ENCODE data around the gene PPP1R11. TPM values are rescaled to one million over a fixed set of nuclear protein-coding genes. Genes with fewer than 3 reads are reported as not detected.

Gene PPP1R11
- total and polyA plus RNA-seq, 9 of the 15 experiments (the other 6 are each of a cell fraction or from before 2014, with no cell fraction given), result 17.8 to 94.8 (median 44.6) TPM

DNA sequence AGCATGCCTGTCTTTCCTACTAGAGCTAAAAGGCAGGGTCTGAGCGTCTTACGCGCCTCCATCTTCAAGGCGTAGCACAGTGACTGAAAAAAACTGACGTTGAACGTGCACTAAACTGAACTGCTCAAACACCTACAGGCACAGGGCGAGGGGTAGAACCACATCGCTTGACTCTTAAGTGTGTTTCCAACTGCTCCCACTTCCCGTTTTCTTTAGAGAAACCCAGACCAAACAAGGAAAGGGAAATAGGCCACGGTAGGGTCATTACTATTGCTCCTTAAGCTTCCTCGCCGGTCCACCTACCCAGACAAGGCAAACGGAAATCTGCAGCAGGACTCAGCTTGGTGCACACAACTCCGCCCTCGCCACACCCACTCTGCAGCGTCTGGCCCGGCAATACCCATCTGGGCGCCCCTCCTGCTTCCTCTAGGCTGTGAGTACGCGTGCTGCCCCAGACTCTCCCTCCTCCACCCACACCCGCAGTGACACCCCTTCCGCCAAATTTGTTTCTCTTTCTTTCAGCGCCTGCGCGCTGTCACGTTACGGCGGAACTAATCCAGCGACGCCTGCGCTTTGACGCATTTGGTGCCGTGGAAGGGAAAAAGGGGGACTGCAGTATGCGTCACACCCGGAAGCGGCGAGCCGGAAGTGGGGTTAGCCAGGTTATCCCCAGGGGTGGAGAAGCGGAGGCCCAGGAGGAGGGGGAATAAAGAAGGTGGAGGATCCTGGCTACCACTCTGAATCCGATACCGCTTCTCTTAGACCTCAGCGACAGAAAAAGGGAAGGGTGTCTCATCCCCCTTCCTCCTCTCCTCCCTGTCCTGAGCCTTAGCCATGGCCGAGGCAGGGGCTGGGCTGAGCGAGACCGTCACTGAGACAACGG lies at the start of gene PPP1R11 (continued):
- TF ChIP-seq, protein P1, sequence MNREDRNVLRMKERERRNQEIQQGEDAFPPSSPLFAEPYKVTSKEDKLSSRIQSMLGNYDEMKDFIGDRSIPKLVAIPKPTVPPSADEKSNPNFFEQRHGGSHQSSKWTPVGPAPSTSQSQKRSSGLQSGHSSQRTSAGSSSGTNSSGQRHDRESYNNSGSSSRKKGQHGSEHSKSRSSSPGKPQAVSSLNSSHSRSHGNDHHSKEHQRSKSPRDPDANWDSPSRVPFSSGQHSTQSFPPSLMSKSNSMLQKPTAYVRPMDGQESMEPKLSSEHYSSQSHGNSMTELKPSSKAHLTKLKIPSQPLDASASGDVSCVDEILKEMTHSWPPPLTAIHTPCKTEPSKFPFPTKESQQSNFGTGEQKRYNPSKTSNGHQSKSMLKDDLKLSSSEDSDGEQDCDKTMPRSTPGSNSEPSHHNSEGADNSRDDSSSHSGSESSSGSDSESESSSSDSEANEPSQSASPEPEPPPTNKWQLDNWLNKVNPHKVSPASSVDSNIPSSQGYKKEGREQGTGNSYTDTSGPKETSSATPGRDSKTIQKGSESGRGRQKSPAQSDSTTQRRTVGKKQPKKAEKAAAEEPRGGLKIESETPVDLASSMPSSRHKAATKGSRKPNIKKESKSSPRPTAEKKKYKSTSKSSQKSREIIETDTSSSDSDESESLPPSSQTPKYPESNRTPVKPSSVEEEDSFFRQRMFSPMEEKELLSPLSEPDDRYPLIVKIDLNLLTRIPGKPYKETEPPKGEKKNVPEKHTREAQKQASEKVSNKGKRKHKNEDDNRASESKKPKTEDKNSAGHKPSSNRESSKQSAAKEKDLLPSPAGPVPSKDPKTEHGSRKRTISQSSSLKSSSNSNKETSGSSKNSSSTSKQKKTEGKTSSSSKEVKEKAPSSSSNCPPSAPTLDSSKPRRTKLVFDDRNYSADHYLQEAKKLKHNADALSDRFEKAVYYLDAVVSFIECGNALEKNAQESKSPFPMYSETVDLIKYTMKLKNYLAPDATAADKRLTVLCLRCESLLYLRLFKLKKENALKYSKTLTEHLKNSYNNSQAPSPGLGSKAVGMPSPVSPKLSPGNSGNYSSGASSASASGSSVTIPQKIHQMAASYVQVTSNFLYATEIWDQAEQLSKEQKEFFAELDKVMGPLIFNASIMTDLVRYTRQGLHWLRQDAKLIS (CRISPR knock-in tag; IDR thresholded peaks at IDR 0.05), result peak; percentile 62; the same call in 1 of the 2 replicates
- peak in 1 of 2 experiments; percentile 57; a peak in 2 of 4 replicates for TF ChIP-seq ZNF639 (CRISPR knock-in tag; conservative IDR thresholded peaks at IDR 0.05 in 1 of 2, IDR thresholded peaks at IDR 0.05 in 1 of 2)
- TF ChIP-seq ETV1 (tag; conservative IDR thresholded peaks at IDR 0.05; ENCODE audit: low read depth), result peak; percentile 94
- no peak for TF ChIP-seq FOXJ3 (CRISPR knock-in tag; IDR thresholded peaks at IDR 0.05)
- TF ChIP-seq NR4A1 (CRISPR knock-in tag; IDR thresholded peaks at IDR 0.05), result peak; percentile 69; the same call in 1 of the 2 replicates
- TF ChIP-seq NR4A1 (tag; IDR thresholded peaks at IDR 0.05), result no peak
- TF ChIP-seq ZNF644 (tag; IDR thresholded peaks at IDR 0.05; ENCODE audit: low read depth), result peak; percentile 26; the same call in 1 of the 2 replicates
- TF ChIP-seq CAMTA2 (CRISPR knock-in tag; conservative IDR thresholded peaks at IDR 0.05), result no peak
- TF ChIP-seq PHF20 (IDR thresholded peaks at IDR 0.05; ENCODE audit: partially characterized antibody), result peak; percentile 97
- 0 out of 2 replicates have a peak, but pooled peaks have one; percentile 29 for TF ChIP-seq RERE (CRISPR knock-in tag; IDR thresholded peaks at IDR 0.05; ENCODE audit: borderline replicate concordance)
- TF ChIP-seq ATF1 (CRISPR knock-in tag; IDR thresholded peaks at IDR 0.05), result peak; percentile 54
- TF ChIP-seq ATF1 (tag; IDR thresholded peaks at IDR 0.05), result peak; percentile 98
- peak; percentile 70; the same call in 1 of the 2 replicates for TF ChIP-seq ESRRA (IDR thresholded peaks at IDR 0.05; ENCODE audit: borderline replicate concordance, low read depth)
- TF ChIP-seq RBM25 (IDR thresholded peaks at IDR 0.05; ENCODE audit: low read depth, low read length, severe bottlenecking), result no peak
- TF ChIP-seq HNRNPH1 (optimal IDR thresholded peaks at IDR 0.05; ENCODE audit: low read depth, low read length), result no peak
- no peak for TF ChIP-seq YBX1 (IDR thresholded peaks at IDR 0.05)
